ENCODE data around the gene KREMEN2.

DNA sequence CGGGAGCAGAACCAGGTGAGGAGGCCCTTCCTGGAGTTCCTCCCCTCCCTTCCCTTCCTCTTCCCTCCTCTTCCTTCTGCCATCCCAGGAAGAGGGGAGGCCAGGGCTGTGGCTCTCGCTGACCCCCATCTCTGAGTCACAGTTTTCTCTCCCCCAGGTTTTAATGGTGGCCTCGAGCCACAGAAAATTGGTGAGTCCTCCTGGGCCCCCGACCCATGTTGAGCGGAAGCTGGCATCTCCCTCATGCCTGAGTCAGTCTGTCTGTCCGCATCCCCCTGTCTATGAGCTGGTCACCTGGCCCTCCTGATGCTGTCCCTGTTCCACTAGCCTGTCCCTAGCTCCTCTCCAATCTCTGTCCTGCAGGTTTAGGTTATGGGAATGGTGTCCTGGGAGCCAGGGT lies 35.9 kb downstream of the KREMEN2 start:
- TF ChIP-seq, protein P1, sequence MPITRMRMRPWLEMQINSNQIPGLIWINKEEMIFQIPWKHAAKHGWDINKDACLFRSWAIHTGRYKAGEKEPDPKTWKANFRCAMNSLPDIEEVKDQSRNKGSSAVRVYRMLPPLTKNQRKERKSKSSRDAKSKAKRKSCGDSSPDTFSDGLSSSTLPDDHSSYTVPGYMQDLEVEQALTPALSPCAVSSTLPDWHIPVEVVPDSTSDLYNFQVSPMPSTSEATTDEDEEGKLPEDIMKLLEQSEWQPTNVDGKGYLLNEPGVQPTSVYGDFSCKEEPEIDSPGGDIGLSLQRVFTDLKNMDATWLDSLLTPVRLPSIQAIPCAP (CRISPR knock-in tag; IDR thresholded peaks at IDR 0.05; ENCODE audit: borderline replicate concordance), result no peak
- TF ChIP-seq PML (IDR thresholded peaks at IDR 0.05; ENCODE audit: low read length) (no peak), ZNF121 (CRISPR knock-in tag; conservative IDR thresholded peaks at IDR 0.05) (no peak), EZH2 (IDR thresholded peaks at IDR 0.05; ENCODE audit: borderline replicate concordance, low read depth, low read length) (no peak), POLR2A (conservative IDR thresholded peaks at IDR 0.05) (no peak)

Measured in K562 (cell line).